ENCODE measurements around the gene TTC21A. TPM values are rescaled to one million over a fixed set of nuclear protein-coding genes. Genes with fewer than 3 reads are reported as not detected.

The TTC21A gene
- total and polyA plus RNA-seq, 10 of the 15 experiments (the other 5 are each of a cell fraction or from before 2014, with no cell fraction given): 0.62 to 3.2 (median 1.2) TPM

GRCh38 chr3:39090922-39091321 lies 16.6 kb upstream of the TTC21A start:
- H3K9me3 ChIP-seq (replicated peaks; ENCODE audit: control insufficient read depth, insufficient read depth, low read length): no peaks in the 10 kb centered on the region
- POLR2A ChIA-PET: no interaction called here
- no peak for DNase-seq (ENCODE audit: low read depth, low spot score)
- peaks cover 4 to 25% of the 10 kb centered on the region in 2 experiments; a peak in 3 of 4 replicates for H3K36me3 ChIP-seq (ENCODE audit: control insufficient read depth in 2 of 2, insufficient read depth in 2 of 2, low read length in 1 of 2)
- H3K27ac ChIP-seq (ENCODE audit: control insufficient read depth, insufficient read depth): no peak overlapping the region
- SMC1A ChIA-PET (ENCODE audit: uncharacterized antibody, unreplicated experiment): no interaction called here
- intact Hi-C loops (cut with micrococcal nuclease; ENCODE audit: unreplicated experiment): no loop called here
- H3K79me2 ChIP-seq (ENCODE audit: control insufficient read depth, insufficient read depth, low read length): no peaks in the 10 kb centered on the region
- H3K4me1 ChIP-seq (ENCODE audit: control insufficient read depth, insufficient read depth, low read length): 0 out of 2 replicates have a peak, but pooled peaks cover 2% of the 10 kb centered on the region
- H3K27me3 ChIP-seq (replicated peaks in 1 of 2; ENCODE audit: control insufficient read depth in 2 of 2, insufficient read depth in 2 of 2, low read length in 1 of 2): no peaks in the 10 kb centered on the region
- in situ Hi-C loops (cut with MboI): no loop called here
- no TSS peak for BruUV-seq (replicated peaks)
- H2AFZ ChIP-seq (ENCODE audit: control insufficient read depth, low read depth, low read length): no peak overlapping the region
- WGBS (ENCODE audit: insufficient coverage, insufficient replicate concordance, low lambda C conversion rate, missing lambda C conversion rate): 67% methylated on average over 2 of the region's 2 CpGs
- FAIRE-seq: no peak
- no peak for TF ChIP-seq ASH2L (IDR thresholded peaks at IDR 0.05; ENCODE audit: borderline replicate concordance, low read depth)
- no peak for TF ChIP-seq SMARCA5 (IDR thresholded peaks at IDR 0.05)
- TF ChIP-seq JUND (IDR thresholded peaks at IDR 0.05; ENCODE audit: low read depth, low read length): no peak
- TF ChIP-seq ZNF384 (IDR thresholded peaks at IDR 0.05; ENCODE audit: borderline replicate concordance, low read depth, low read length): no peak
- no peak for TF ChIP-seq NFXL1 (IDR thresholded peaks at IDR 0.05; ENCODE audit: borderline replicate concordance)
- no peak for TF ChIP-seq CHD1 (IDR thresholded peaks at IDR 0.05; ENCODE audit: low read depth, low read length)
- TF ChIP-seq SREBF1 (IDR thresholded peaks at IDR 0.05; ENCODE audit: low read length): no peak
- no peak for TF ChIP-seq SKIL (IDR thresholded peaks at IDR 0.05; ENCODE audit: low read depth, poor library complexity, severe bottlenecking)
- no peak for TF ChIP-seq RCOR1 (conservative IDR thresholded peaks at IDR 0.05; ENCODE audit: low read depth, low read length)
- TF ChIP-seq POLR2A (IDR thresholded peaks at IDR 0.05; ENCODE audit: low read depth, low read length): no peak
- no peak for TF ChIP-seq ZNF687 (IDR thresholded peaks at IDR 0.05)
- no peak for TF ChIP-seq STAT3 (IDR thresholded peaks at IDR 0.05; ENCODE audit: low read depth, low read length)
- no peak for TF ChIP-seq NR2F1 (conservative IDR thresholded peaks at IDR 0.05)
- no peak for TF ChIP-seq NRF1 (conservative IDR thresholded peaks at IDR 0.05; ENCODE audit: low read depth, low read length)
- no peak for TF ChIP-seq PRDM15 (CRISPR knock-in tag; IDR thresholded peaks at IDR 0.05)
- no peak for TF ChIP-seq RAD21 (IDR thresholded peaks at IDR 0.05; ENCODE audit: insufficient read depth, low read depth, low read length)
- CTCF ChIA-PET: interaction anchor here (1.1 kb wide), 1 partner anchor 198 kb away, joined by 3 read pairs; no protein-coding TSS in a partner anchor
- H4K20me1 ChIP-seq (ENCODE audit: control insufficient read depth, insufficient read depth): no peaks in the 10 kb centered on the region
- no peak overlapping the region for H3K9ac ChIP-seq (ENCODE audit: control insufficient read depth, insufficient read depth, low read length)
- RAD21 ChIA-PET (ENCODE audit: unreplicated experiment): interaction anchor here (1.1 kb wide), 1 partner anchor 197 kb away, joined by 3 read pairs; no protein-coding TSS in a partner anchor
- H3K4me2 ChIP-seq (ENCODE audit: control insufficient read depth, insufficient read depth): no peak overlapping the region
- no peak overlapping the region for H3K4me3 ChIP-seq
- no peak for ATAC-seq
